ENCODE data around the gene EXOC6B.

The EXOC6B gene

DNA sequence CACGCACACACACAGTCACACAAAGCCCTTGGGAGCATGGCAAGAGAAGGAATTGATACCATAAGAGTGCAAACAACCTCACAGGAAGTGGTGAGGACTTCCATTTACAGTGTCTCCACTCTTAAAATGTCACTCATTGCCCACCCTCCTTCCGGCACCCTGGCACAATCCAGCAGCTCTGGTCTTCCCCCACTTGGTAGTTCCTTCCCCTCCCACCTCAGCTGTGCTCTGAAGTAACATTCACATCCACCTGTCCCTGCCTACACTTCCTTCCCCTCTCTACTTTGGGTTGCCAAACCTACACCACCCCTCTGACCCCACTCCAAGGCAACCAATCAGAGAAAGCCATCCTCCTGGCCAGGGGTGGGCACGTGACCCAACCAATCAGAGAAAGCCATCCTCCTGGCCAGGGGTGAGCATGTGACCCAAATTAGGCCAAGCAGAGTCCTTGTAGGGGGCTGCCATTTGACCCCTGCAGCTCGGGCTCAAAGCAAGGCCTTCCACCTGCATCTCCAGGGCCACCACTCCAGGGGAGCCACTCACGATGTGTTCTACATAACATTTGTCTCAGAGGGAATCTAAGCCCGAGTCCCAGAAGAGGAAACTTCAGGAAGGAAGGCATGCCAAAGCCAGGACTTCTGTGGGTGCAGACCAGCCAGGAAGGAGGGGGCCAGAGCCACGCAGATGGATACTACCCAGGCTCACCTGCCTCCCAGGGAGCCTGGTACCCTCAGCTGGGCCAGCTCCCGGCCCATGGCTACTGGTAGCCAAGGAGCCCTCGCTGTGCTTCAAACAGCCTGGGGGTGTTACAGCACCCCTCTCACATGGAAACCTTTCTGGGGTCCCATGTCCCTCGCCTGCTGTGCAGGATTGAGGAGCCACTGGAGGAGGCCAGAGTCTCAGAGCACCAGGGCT is 699.4 kb downstream of the EXOC6B start:
- ATAC-seq = no peak
- TF ChIP-seq ESRRG (CRISPR knock-in tag; IDR thresholded peaks at IDR 0.05) (peak; percentile 21; the same call in 1 of the 2 replicates), CSDC2 (CRISPR knock-in tag; IDR thresholded peaks at IDR 0.05) (no peak), GLIS3 (CRISPR knock-in tag; IDR thresholded peaks at IDR 0.05) (peak; percentile 81)

Data from SK-N-SH treated with all-trans-retinoic acid at 6 μM for 48 hours (cell line).